HuH-7.5 (cell line): ENCODE data around the gene MCAM.

Source experiments
- DNase-seq: peaks from one replicate; pipeline ENCODE4 v3.0.0; 2011; ENCODE audit warnings: low spot score

MCAM gene, protein sequence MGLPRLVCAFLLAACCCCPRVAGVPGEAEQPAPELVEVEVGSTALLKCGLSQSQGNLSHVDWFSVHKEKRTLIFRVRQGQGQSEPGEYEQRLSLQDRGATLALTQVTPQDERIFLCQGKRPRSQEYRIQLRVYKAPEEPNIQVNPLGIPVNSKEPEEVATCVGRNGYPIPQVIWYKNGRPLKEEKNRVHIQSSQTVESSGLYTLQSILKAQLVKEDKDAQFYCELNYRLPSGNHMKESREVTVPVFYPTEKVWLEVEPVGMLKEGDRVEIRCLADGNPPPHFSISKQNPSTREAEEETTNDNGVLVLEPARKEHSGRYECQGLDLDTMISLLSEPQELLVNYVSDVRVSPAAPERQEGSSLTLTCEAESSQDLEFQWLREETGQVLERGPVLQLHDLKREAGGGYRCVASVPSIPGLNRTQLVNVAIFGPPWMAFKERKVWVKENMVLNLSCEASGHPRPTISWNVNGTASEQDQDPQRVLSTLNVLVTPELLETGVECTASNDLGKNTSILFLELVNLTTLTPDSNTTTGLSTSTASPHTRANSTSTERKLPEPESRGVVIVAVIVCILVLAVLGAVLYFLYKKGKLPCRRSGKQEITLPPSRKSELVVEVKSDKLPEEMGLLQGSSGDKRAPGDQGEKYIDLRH

DNA sequence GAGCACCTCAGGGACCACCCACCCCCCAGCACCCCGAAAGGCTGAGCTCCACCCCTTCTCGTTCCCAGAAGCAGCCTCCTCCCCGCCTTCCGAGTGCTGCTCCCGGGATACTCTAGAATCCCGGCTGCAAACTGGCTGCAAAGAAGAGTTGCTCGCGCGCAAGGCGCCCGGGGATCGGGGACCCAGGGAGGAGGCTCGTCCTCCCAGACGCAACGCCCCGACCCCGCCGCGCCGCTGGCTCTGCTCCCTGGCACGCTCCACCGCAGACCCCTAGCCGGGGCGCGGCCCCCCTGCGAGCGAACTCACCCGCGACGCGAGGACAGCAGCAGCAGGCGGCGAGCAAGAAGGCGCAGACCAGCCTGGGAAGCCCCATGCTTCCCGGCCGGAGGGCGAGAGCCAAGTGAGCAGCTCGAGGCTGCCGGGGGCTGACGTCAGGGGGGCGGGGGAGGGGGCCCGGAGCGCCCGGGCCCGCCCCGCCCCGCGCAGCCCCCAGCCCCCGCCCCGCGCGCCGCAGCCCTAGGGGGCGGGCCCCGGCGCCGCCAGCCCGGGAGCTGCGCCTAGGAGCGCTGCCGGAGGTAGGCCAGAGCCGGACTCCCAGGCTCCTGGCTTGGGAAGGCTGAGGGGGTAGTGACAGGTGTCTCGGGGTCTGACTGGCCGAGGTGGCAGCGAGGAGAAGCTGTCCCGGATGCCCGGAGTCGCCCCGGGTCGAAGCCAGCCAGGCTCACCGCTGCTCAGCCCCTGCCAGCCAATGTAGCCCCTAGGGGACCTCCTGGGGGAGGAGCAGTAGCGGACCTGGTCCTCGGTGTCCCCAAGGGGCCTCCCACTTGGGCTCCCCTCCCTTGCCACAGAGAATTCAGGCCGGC, at the start of gene MCAM:
Gene MCAM (minus strand): TSS at position 402 of the 863 bp plus-strand sequence. CDS start 29 bp downstream, at position 373.
- peak; percentile 64 for DNase-seq

GRCh38 chr11:119365071-119365591, 48.2 kb upstream of the MCAM start:
- DNase-seq: no peak

DNA sequence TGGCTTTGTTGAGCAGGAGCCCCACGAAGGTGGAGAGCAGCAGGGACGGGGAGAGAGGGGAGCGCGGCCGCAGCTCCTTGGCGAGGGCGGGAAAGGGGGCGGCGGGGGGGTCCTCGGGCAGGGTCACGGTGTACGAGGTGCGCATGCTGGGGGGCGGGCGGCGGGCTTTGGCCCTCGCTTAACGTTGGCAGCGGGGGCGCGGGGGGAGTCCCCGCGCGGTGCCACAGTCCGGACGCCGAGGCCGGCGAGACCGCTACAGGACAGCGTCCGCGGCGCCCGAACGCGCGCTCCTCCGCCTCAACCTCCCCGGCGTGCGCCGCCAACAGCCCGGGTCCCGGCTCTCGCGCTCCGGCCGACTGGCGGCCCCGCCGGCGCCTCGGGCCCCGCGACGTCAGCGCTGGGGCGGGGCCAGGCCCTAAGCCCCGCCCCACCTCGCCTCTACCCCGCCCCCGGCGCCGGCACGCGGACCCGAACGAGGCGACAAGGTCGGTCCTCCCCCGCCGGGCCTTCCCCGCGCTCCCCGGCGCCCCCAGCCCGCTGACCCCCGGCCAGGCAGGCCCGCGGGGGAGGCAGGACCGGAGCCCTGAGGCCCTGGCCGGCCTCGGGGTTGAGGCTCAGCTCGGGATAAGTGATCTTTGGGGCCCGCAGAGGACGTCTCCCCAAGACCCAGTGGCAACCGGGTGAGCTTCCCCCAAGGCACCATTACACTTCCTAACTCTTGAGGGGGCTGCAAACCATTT, 47.1 kb upstream of the MCAM start:
- peak; percentile 56 for DNase-seq

DNA sequence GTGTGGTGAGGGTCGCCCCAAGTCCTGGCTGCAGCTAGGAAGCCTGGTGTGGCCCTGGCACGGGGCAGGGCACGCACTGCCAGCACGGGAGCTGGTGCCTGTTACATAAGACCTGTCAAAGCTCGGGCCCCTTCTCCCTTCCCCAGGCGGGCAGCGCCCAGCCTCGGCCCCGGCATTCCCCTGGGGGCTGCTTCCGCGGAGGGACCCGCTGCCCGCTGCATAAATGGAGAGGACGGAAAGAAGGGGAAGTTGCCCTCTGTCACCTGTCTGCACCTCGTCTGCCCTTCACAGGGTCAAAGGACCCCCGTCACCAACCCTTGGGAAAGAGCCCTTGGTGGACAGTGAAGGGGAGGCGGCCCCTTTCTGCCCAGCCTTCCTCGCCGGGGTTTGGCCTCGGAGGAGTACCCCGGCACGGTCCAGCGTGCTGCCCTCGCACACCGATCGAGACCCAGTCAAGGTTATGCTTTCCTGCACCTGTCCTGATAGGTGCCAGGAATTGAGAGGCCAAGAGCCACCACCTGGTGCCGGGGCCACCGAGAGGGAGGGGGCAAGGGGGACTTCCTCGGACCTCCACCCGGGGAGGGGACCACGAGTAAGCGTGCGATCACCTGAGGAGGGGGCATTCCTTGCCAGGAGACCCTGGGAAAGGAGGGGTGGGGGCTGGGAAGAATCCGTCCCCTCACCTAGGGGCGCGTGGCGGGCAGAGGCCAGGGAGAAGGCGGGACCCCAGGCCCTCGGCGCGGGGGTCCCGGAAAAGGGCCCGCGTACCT, 46.3 kb upstream of the MCAM start:
- no peak for DNase-seq

- no peak for DNase-seq
These were observed 45.8 kb upstream of the MCAM start for GRCh38 chr11:119362741-119363080.

- DNase-seq: no peak
These were observed 45.2 kb upstream of the MCAM start for GRCh38 chr11:119361941-119362725.

GRCh38 chr11:119361056-119361787, 44.3 kb upstream of the MCAM start:
- peak; percentile 49 for DNase-seq

- no peak for DNase-seq
These were observed 42.7 kb upstream of the MCAM start for GRCh38 chr11:119359365-119360214.

DNA sequence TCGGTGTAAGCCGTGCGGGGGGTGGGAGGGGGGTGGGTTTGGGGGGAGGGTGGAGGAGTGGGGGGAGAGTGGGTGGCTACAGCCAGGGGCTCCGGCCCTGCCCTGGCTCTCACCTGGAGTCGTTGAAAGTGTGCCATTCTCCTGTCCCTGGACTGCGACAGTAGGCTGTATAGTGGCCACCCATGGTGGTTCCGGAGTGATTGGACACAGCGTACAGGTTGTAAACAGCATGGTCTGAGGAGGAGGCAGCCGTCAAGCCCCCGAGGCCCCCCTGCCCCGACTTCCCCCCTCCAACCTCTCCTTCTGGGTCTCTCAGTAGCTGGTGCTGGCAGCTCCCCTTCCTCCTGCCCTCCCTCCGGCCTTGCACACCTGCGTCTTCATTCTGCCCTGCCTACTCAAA, 40.1 kb upstream of the MCAM start:
- DNase-seq: no peak

DNA sequence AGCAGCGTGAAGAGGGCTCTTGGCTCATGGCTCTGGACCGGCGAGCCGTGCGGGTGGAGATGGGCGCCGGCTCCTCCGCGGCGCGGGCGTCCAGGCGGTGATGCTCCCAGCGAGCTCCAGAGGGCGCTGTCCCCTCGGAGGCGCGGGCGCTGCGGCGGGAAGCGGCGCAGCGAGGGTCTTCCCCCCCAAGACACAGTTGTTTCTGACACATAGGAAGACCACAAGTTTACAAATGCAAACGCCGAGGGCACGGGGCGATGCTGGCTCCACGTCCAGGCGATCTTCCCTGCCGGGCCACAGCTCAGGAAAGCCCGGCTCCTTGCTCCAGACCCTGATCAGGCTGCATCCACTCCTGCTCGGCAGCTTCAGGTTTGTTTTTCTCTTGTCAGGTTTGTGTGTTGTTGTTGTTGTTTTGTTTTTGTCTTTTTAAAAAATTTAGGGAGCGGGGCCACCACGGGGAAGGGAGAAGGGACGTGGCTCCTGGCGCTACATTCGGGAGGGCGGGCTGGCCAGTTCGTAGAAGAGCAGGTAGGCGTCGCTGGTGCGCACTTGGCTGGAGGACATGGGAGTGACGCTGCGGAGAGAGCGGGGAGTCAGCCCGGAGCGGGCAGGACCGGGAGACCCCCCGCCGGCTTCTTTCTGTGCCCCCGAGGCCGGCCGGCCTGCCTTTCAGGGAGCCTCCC, 39.6 kb upstream of the MCAM start:
- no peak for DNase-seq

GRCh38 chr11:119355091-119355843, 38.3 kb upstream of the MCAM start:
- DNase-seq: no peak

- peak; percentile 88 for DNase-seq
These were observed 35.9 kb upstream of the MCAM start for GRCh38 chr11:119352857-119353260.

DNA sequence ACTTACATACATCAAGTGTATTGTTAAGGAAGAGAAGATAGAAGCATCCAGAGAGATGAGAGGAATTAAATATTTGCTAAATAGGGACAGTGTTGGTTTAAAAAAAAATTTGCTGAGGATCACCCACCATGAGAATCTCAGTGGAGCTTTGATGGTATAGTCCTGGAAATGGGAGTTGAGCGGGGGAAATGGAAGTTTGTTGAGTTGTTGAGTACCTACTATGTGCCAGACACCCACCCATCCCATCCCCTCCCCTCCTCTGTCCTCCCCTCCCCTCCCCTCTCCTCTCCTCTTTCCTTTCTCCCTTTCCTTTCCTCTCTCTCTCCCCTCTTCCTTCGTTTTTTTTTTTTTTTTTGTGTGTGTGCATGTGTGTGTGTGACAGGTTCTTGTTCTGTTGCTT, 34.3 kb upstream of the MCAM start:
- no peak for DNase-seq

DNA sequence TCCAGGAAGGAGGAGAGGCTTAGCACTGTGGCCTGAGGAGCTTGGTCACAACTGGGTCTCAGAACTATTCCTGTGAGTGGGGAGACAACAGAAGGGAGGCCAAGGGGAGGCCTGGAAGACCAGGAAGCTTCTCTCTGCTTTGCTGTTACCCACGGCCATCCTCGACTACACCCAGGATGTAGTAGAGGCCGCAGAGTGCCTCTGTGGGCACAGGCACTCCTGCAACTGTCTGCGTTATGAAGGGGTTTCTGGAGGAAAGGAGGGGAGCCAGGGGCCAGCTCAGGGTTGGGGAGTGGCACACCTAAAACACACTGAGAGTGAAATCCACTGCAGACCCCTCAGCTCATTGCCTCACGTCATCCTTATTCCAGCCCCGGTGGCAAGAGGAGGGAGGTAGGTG, 33.4 kb upstream of the MCAM start:
- DNase-seq: no peak

DNA sequence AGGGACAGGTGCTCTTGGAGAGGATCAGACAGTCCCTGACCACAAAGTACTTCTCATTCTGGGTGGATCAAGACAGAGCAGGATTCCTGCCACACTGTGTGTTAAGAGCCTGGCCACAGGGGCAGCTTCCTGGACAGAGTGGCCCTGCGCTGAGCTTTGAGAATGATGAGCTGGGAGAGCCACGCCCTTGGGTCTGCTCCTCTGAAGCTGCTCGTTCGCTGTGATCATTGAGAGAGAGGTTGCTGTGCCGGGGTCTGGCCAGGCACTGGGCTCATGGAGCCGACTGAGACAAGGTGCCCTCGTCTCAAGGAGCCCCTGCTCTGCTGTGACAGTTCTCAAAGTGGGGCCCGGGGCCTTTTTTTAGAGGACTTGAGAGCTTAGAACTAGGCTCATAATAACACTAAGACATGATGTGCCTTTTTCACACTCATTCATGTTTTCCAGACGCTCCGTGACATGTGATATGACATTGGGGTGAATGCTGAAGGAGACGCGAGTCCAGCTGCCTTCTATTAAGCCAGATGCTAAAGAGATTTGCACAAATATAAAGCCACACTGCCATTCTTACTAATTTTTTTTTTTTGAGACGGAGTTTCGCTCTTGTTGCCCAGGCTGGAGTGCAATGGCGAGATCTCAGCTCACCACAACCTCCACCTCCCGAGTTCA, 31.1 kb upstream of the MCAM start:
- DNase-seq: no peak

GRCh38 chr11:119347242-119347641, 30.3 kb upstream of the MCAM start:
- DNase-seq: no peak

- DNase-seq: no peak
These were observed 29.7 kb upstream of the MCAM start, which contains the start of gene MFRP for GRCh38 chr11:119346605-119347004. Gene MFRP (minus strand): TSS chr11:119346705. CDS start chr11:119346513, 192 bp downstream.
